CD4-positive, alpha-beta T cell treated with Interleukin-6 for 4 hours (primary cell): ENCODE measurements around the gene TST.
A peak's percentile ranks its signal among the peaks of the same experiment; 100 is the strongest.

Experiments
- DNase-seq: peaks from one replicate; pipeline ENCODE4 v3.0.0-alpha.2; 2020; ENCODE audit warnings: mixed read lengths

TST gene

DNA sequence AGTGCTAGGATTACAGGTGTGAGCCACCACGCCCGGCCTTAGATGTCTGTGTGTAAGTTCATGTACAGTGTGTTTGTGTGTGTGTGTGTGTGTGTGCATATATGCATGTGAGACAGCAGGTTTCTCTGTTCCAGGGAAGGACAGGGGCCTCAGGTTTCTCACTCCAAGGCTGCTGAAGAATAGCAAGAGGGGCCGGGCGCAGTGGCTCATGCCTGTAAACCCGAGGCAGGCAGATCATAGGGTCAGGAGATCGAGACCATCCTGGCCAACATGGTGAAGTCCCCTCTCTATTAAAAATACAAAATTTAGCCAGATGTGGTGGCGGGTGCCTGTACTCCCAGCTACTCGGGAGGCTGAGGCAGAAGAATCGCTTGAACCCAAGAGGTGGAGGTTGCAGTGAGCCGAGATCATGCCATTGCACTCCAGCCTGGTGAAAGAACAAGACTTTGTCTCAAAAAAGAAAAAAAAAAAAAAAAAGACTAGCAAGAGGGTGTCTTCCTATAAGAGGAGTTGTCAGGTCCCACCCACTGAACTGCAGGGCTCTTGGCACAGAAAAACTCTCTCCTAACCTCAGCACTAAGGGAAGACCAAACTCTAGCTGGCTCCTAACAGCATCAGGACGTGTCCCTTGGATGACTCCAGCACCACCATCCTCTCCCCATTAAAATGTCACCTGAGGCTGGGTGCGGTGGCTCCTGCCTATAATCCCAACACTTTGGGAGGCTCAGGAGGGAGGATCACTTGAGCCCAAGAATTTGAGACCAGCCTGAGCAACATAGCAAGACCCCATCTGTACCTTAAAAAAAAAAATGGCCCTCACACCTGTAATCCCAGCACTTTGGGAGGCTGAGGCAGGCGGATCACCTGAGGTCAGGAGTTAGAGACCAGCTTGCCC is 40.0 kb downstream of the TST start:
- no peak for DNase-seq

DNA sequence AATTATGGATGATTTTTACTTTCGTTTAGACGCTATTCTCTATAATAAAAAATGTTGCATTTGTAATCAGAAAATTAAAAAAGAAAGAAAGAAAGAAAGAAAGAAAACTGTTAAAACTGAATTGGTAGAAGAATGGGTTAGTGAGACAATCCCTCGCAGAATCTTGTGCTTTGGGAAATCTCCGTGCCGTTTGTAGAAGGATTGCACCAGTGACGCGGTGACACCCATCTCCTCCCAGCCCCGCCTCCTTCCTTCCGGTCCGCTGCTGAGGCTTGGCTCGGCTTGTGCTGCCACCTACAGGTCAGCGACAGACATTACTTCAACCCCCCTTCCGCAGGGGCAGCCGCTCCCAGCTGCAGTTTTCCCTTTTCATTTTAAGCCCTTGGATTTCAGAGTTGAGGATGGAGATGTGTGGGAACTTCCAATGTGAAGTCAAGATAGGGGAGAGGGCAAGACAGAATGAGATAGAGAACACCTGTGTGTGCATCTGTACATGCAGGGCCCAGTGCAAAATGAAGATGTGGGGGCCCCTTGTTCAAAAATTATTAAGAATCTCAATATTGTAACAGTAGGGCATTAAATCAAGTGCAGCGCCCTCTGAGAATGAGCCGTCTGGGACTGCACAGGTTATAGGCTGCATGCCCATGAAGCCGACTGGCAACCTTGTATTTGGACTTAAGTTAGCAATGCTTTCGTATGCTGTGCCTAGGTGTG is 41.1 kb downstream of the TST start:
- peak; percentile 95 for DNase-seq

DNA sequence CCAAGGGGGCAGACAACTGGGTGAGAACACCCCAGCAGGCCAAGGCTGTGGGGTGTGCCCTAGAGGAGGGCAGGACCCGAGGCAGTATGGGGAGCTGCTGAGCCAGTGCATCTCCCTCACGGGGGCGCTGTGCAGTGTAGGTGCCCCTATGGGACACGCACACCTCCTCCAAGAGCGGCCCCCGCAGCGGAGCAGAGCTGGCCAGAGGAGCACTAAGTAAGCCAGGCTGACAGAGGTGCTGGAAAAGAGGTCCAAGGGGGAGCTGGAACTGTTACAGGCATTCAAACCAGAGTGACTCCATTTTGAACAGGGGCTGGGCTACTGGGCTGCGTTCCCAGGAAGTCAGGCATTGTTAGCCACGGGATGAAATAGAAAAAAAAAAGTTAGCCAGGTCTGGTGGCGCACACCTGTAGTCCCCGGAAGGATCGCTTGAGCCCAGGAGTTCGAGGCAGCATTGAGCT is 41.8 kb downstream of the TST start:
- peak; percentile 87 for DNase-seq

DNA sequence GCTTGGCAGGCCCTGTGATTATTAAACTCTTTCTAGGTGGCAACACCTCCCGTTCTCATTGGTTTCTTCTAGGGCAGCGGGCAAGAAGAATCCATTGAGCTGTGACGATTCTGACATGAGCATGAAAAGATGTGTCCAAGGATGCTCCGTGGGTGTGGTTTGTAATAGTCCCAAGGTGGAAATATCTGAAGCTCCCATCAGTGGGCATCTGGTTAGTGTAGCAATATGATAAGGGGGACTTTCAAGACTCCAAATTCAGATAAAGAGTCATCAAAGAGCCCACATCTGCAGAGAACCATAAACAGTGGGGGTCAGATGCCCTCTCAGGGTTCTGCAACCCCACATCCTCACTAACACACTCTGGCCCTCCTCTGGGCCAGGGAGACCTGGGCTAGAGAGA is 42.6 kb downstream of the TST start:
- DNase-seq = no peak

DNA sequence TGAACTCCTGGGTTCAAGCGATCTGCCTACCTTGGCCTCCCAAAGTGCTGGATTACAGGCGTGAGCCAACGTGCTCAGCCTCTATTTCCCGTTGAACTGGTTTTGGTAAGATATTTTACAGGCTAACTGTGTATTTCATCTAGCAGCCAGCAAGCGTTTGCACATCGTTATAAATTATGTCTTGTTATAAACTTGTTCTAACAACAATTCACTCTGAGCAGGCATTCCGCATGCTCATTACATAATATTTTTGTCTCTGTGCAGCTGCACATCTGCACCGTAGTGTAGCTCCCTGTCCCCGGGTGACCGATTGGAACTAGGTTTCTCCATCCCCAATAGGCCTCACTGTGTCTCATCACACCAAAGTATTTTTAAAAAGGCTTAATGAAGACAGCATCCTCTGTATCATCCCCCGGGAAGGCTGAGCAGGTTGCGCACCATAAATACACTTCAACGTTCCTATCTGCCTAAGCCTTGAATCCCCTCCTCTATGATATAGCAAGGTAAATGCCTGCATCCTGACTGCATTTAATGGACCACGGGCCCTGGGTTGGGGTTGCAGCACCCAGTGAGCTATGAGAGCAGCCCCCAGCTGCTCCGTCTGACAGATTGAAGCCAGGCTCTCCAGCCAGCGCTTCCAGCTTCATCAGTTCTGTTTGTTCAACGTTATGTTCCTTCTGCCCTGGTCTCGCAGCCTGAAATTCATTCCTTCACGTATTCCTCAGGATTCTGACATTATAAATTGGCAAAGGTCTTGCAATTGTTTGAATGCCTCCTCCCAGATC is 47.7 kb downstream of the TST start:
- DNase-seq = no peak

DNA sequence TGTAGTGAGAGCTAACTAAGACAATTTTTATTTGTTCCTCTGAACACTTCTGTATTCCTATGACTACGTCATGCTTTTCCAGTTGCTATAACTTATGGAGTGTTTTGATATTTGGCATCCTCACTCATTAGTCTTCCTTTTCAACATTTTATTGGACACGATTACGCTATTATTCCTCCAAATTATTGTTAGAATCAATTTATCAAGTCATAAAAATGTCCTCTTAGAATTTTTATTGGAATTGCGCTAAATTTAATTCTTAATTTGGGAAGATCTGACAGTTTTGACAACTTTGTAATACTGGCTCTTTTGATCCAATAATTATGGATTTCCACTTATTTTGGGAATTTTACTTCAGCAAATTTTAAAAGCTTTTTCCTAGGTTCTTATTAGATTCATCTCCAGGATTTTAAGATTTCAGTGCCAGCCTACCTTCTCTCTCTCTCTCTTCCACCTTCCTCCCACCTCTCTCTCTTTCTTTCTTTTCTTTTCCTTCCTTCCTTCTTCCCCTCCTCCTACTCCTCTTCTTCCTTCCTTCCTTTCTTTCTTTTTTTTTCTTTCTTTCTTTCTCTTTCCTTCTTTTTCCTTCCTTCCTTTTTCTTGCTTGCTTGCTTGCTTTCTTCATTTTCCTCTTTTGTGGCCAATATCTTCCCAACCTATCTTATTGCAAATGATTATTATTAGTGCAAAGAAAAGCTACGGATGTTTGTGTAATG is 50.8 kb downstream of the TST start:
- DNase-seq = no peak

DNA sequence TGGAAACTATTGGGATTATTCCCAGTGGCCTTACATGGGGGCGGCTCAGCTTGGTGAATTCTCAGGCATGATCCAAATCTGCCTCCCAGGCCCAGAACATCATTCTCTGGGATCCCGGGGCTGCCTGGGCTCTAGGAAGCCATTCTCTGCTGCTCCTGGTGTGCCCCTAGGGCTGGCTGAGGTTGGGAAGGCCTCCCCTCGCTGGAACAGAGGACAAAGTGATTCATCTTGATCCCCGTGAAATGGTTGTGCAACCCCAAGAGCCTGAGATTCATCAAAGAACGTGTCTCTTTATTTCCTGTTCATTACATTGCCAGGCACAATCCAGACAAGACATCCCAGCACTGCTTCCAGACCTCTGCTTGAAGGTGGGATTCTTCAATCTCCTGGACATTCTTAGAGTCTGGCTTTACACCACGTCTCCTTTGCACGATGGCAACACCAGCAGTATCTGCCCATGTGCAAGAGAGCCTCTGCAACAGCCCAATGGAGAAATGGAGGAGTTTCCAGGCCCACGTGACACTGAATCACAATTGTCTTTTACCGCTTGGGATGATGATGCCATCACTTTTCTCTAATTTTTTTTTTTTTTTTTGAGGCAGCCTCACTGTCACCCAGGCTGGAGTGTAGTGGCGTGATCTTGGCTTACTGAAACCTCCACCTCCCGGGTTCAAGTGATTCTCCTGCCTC is 52.3 kb downstream of the TST start:
- DNase-seq = no peak

DNA sequence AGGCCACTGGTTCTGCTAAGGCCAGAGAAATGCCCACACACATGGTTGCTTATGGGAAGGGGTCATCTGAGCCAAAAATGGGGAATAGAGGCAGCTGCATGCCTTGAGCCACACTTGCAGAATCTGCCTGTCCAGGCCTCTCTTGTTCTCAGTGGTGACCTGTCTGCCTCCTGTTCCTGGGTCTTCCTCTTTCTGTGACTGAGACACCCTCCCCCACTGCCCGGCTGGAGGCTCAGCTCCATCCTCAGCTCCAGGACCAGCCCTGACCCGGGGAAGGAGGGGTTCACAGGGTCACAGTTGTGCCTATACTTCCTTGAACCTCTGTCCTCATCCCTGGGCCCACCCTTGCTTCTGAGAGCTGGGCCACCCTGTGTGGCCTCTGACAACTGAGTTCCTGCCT is 53.6 kb downstream of the TST start:
- no peak for DNase-seq

DNA sequence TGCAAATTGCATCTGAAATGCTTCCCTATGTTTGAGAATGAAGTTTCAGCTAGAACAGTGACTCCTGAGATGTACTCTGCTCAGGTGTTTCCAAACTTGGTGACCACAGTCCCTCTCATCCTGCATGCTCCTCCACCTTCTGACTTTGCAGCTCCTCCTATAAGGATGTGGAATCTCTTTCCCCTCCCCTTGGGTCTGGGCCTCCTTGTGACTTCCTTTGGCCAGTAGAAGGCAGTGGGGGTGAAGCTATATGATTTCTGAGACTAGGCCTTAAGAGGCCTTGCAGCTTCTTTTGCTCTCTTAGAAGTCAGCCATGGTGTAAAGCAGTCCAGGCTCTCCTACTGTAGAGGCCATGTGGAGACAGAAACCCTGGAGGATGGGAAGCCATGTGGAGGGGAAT is 55.1 kb downstream of the TST start:
- no peak for DNase-seq

DNA sequence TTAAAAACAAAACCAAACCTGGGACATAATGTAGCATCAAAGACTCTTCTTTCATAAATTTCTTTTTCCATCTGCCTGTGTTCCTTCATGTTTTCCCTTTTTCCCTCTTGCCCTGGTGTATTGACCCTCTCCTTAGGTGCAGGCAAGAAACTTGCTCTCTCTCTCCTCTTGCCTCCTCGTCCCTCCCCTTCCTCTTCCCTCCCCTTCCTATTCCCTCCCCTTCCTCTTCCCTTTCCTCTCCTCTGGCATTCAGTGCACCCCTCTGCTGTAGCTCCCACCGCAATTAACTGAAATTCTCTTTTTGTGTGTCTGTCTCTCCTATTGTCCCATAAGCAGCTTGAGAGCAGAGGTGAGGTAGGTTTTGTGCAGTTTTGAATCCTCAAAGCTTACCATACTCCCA is 55.9 kb downstream of the TST start:
- no peak for DNase-seq

DNA sequence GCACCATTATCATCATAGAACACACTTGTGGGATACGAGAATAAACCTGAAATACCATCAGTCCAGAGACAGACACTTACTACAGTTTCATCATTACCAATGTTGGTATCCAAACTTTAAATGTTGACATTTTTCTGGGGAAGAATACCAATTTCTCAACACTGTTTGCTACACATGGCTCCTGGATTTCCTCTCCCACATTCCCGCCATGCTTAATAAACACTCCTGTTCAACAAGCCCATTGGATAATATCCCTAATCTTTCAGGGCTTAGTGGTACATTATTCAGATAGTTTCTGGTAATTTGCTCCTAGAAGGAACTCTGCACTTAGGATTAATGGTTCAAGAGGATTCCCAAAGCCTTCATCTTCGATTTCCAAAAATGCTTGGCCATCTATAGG is 57.6 kb downstream of the TST start:
- DNase-seq = no peak
